H9 (cell line): ENCODE measurements around the gene AGBL4. TPM values are rescaled to one million over a fixed set of nuclear protein-coding genes. Genes with fewer than 3 reads are reported as not detected.

ENCODE experiments used
- DNase-seq: peaks from one replicate; pipeline ENCODE4 v3.0.0-alpha.2; 2017
- H2AFZ ChIP-seq: one replicate; pipeline ENCODE4 v1.6.1; 2013; ENCODE audit warnings: mild to moderate bottlenecking, low read length, control low read depth, moderate library complexity
- H2AK5ac ChIP-seq: 2 replicates; pipeline ENCODE4 v1.6.1; 2013; ENCODE audit warnings: low read length, control low read depth, mixed read lengths; ENCODE audit not compliant: insufficient read length
- H2BK120ac ChIP-seq: one replicate; pipeline ENCODE4 v1.6.1; 2013; ENCODE audit warnings: low read depth, mild to moderate bottlenecking, low read length, control low read depth, inconsistent platforms; ENCODE audit not compliant: poor library complexity, severe bottlenecking
- H2BK12ac ChIP-seq: 2 replicates; pipeline ENCODE4 v1.6.1; 2013; ENCODE audit warnings: low read length, control low read depth, mixed read lengths, low read depth; ENCODE audit not compliant: insufficient read length
- H2BK15ac ChIP-seq: 2 replicates; pipeline ENCODE4 v1.6.1; 2013; ENCODE audit warnings: low read depth, low read length, control low read depth
- H2BK20ac ChIP-seq: one replicate; pipeline ENCODE4 v1.6.1; 2013; ENCODE audit warnings: low read depth, mild to moderate bottlenecking, low read length, control low read depth, inconsistent platforms; ENCODE audit not compliant: poor library complexity, severe bottlenecking
- H2BK5ac ChIP-seq: 2 replicates; pipeline ENCODE4 v1.6.1; 2013; ENCODE audit warnings: low read length, control low read depth, mixed read lengths; ENCODE audit not compliant: insufficient read length
- H3K14ac ChIP-seq: 2 replicates; pipeline ENCODE4 v1.6.1; 2013; ENCODE audit warnings: low read length, control low read depth; ENCODE audit not compliant: insufficient read depth
- H3K18ac ChIP-seq: 2 replicates; pipeline ENCODE4 v1.6.1; 2013; ENCODE audit warnings: low read depth, mild to moderate bottlenecking, mixed read lengths, low read length, control low read depth; ENCODE audit not compliant: insufficient read length
- H3K23ac ChIP-seq: 2 replicates; pipeline ENCODE4 v1.6.1; 2013; ENCODE audit warnings: low read length, control low read depth, mixed read lengths, low read depth; ENCODE audit not compliant: insufficient read length
- H3K23me2 ChIP-seq: 2 replicates; pipeline ENCODE4 v1.6.1; 2013; ENCODE audit warnings: low read depth, mild to moderate bottlenecking, mixed read lengths, low read length, control low read depth; ENCODE audit not compliant: insufficient read length, poor library complexity, severe bottlenecking
- H3K27ac ChIP-seq: 2 replicates; pipeline ENCODE4 v1.5.1; 2013; ENCODE audit warnings: low read length, control low read depth, mixed read lengths, low read depth; ENCODE audit not compliant: insufficient read length
- H3K27me3 ChIP-seq: 2 replicates; pipeline ENCODE4 v1.6.1; 2013; ENCODE audit warnings: low read length, control low read depth, inconsistent platforms; ENCODE audit not compliant: insufficient read depth
- H3K4ac ChIP-seq: 2 replicates; pipeline ENCODE4 v1.6.1; 2013; ENCODE audit warnings: low read depth, mild to moderate bottlenecking, control low read depth, inconsistent platforms, low read length, moderate library complexity
- H3K4me1 ChIP-seq: 2 replicates; pipeline ENCODE4 v1.6.1; 2013; ENCODE audit warnings: low read length, control low read depth, inconsistent platforms; ENCODE audit not compliant: insufficient read depth
- H3K4me2 ChIP-seq: 2 replicates; pipeline ENCODE4 v1.6.1; 2013; ENCODE audit warnings: low read length, control low read depth, mixed read lengths; ENCODE audit not compliant: insufficient read length, insufficient read depth
- H3K56ac ChIP-seq: 2 replicates; pipeline ENCODE4 v1.6.1; 2013; ENCODE audit warnings: low read depth, mild to moderate bottlenecking, mixed read lengths, low read length, control low read depth; ENCODE audit not compliant: insufficient read length
- H3K79me1 ChIP-seq: 2 replicates; pipeline ENCODE4 v1.6.1; 2013; ENCODE audit warnings: low read depth, mild to moderate bottlenecking, moderate library complexity, low read length, control low read depth, inconsistent platforms; ENCODE audit not compliant: insufficient read depth, poor library complexity, severe bottlenecking
- H3K79me2 ChIP-seq: 2 replicates; pipeline ENCODE4 v1.6.1; 2013; ENCODE audit warnings: low read length, control low read depth, inconsistent platforms; ENCODE audit not compliant: insufficient read depth
- H3K9ac ChIP-seq: 2 replicates; pipeline ENCODE4 v1.6.1; 2013; ENCODE audit warnings: low read length, control low read depth, mixed read lengths; ENCODE audit not compliant: insufficient read length; ENCODE audit errors: extremely low read depth
- H3K9me3 ChIP-seq: one replicate; pipeline ENCODE4 v1.6.1; 2013; ENCODE audit warnings: low read depth, low read length, inconsistent platforms; ENCODE audit not compliant: control insufficient read depth
- H3T11ph ChIP-seq: one replicate; pipeline ENCODE4 v1.6.1; 2013; ENCODE audit warnings: mild to moderate bottlenecking, low read length, control low read depth, inconsistent platforms
- H4K20me1 ChIP-seq: one replicate; pipeline ENCODE4 v1.6.1; 2013; ENCODE audit not compliant: control insufficient read depth, insufficient read length, insufficient read depth
- H4K5ac ChIP-seq: 2 replicates; pipeline ENCODE4 v1.6.1; 2013; ENCODE audit warnings: low read depth, mild to moderate bottlenecking, mixed read lengths, low read length, control low read depth; ENCODE audit not compliant: insufficient read length
- H4K8ac ChIP-seq: replicated peaks from 2 replicates; pipeline ENCODE4 v1.6.1; 2013; ENCODE audit warnings: low read length, control low read depth, mixed read lengths, low read depth; ENCODE audit not compliant: insufficient read length
- H4K91ac ChIP-seq: 2 replicates; pipeline ENCODE4 v1.6.1; 2013; ENCODE audit warnings: low read depth, mild to moderate bottlenecking, moderate library complexity, mixed read lengths, low read length, control low read depth; ENCODE audit not compliant: insufficient read length
- H3K27ac Mint-ChIP-seq, 3 experiments: 2 replicates in 2 of 3; 3 replicates in 1 of 3; pipeline ENCODE4 v1.8.0; 2020 to 2021; ENCODE audit warnings: mixed read lengths in 3 of 3, mild to moderate bottlenecking in 1 of 3, moderate library complexity in 1 of 3
- H3K27me3 Mint-ChIP-seq: 2 replicates; pipeline ENCODE4 v1.8.0; 2021; ENCODE audit warnings: low read depth, mild to moderate bottlenecking, moderate library complexity, mixed read lengths
- H3K36me3 Mint-ChIP-seq, 3 experiments: 2 replicates in 2 of 3; 3 replicates in 1 of 3; pipeline ENCODE4 v1.8.0; 2020 to 2021; ENCODE audit warnings: low read depth in 3 of 3, mixed read lengths in 3 of 3; ENCODE audit not compliant: insufficient read depth in 1 of 3
- H3K4me1 Mint-ChIP-seq, 2 experiments: 2 replicates each; pipeline ENCODE4 v1.8.0; 2020; ENCODE audit warnings: mixed read lengths in 2 of 2
- H3K4me3 Mint-ChIP-seq, 2 experiments: 2 replicates in 1 of 2; 3 replicates in 1 of 2; pipeline ENCODE4 v1.8.0; 2020 to 2021; ENCODE audit warnings: mild to moderate bottlenecking in 2 of 2, mixed read lengths in 2 of 2, moderate library complexity in 1 of 2
- H3K9me3 Mint-ChIP-seq, 2 experiments: 2 replicates in 1 of 2; 3 replicates in 1 of 2; pipeline ENCODE4 v1.8.0; 2020; ENCODE audit warnings: mild to moderate bottlenecking in 2 of 2, mixed read lengths in 2 of 2, moderate library complexity in 1 of 2
- WGBS: extraction: QIAGEN DNeasy Blood & Tissue Kit; methylation state at CpG from one replicate; pipeline ENCODE4 v1.1.7; 2013; ENCODE audit warnings: missing lambda C conversion rate, low lambda C conversion rate, mixed read lengths; ENCODE audit not compliant: insufficient read length; ENCODE audit errors: extremely low coverage; 5-methylcytosine and 5-hydroxymethylcytosine counted together
- total RNA-seq: library from RNA; stranded (reverse); gene quantifications from 2 replicates; pipeline ENCODE4 v1.2.1, GENCODE V29; 2021
- TF ChIP-seq, protein P1 (sequence below): fragments of 200-600 bp; sonication (generic); conservative IDR thresholded peaks from 3 replicates; pipeline ENCODE4 v1.8.0; 2021; ENCODE audit warnings: antibody characterized with exemption, mild to moderate bottlenecking

Gene AGBL4
- total RNA-seq, 1 experiment from 2014 or later, result not detected

DNA sequence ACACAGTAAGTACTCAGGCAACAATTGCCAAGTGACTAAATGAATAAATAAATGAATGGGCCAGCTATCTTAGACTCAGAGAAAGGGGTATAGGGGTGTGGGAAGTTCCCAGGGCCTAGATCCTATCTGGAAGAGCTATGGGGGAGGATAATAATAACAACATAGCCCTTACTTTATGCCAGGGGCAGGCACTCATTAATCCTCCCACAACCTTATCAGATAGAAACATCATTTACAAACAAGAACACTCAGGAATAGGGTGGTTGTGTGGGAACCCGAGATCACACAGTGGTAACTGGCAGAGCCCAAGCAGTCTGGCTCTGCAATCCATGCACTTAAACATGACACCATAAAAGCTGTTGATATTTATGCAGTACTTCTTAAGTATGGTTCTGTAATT, 1423.6 kb downstream of the AGBL4 start:
- H3K79me1 ChIP-seq, result no peaks in the 10 kb centered on the region
- no peak overlapping the region for H2AK5ac ChIP-seq
- no peaks in the 10 kb centered on the region for H4K20me1 ChIP-seq
- no peak overlapping the region for H4K91ac ChIP-seq
- Mint-ChIP-seq H3K9me3 (no peaks in the 10 kb centered on the region), H3K27me3 (peaks cover 2% of the 10 kb centered on the region), H3K4me3 (no peak overlapping the region), H3K27ac (no peak overlapping the region), H3K36me3 (no peaks in the 10 kb centered on the region), H3K4me1 (peaks cover 12 to 17% of the 10 kb centered on the region in 2 experiments)
- no peak overlapping the region for H2BK120ac ChIP-seq
- no peak overlapping the region for H3T11ph ChIP-seq
- TF ChIP-seq, protein P1, sequence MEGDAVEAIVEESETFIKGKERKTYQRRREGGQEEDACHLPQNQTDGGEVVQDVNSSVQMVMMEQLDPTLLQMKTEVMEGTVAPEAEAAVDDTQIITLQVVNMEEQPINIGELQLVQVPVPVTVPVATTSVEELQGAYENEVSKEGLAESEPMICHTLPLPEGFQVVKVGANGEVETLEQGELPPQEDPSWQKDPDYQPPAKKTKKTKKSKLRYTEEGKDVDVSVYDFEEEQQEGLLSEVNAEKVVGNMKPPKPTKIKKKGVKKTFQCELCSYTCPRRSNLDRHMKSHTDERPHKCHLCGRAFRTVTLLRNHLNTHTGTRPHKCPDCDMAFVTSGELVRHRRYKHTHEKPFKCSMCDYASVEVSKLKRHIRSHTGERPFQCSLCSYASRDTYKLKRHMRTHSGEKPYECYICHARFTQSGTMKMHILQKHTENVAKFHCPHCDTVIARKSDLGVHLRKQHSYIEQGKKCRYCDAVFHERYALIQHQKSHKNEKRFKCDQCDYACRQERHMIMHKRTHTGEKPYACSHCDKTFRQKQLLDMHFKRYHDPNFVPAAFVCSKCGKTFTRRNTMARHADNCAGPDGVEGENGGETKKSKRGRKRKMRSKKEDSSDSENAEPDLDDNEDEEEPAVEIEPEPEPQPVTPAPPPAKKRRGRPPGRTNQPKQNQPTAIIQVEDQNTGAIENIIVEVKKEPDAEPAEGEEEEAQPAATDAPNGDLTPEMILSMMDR, result no peak
- H2BK5ac ChIP-seq, result no peak overlapping the region
- H3K56ac ChIP-seq, result no peak overlapping the region
- no peak overlapping the region for H3K18ac ChIP-seq
- H3K4ac ChIP-seq, result no peak overlapping the region
- H3K9ac ChIP-seq, result no peak overlapping the region
- H3K79me2 ChIP-seq, result no peaks in the 10 kb centered on the region
- no peak overlapping the region for H2AFZ ChIP-seq
- no peak overlapping the region for H4K8ac ChIP-seq
- no peak overlapping the region for H3K14ac ChIP-seq
- no peak overlapping the region for H2BK12ac ChIP-seq
- WGBS, result no CpG with 5 or more reads among the region's 1 CpG
- no peak overlapping the region for H3K4me2 ChIP-seq
- peaks cover 9% of the 10 kb centered on the region; the same call in 1 of the 2 replicates for H3K4me1 ChIP-seq
- H2BK20ac ChIP-seq, result no peak overlapping the region
- H3K9me3 ChIP-seq, result no peaks in the 10 kb centered on the region
- H3K27ac ChIP-seq, result no peak overlapping the region
- H3K23me2 ChIP-seq, result no peaks in the 10 kb centered on the region
- no peak for DNase-seq
- H3K27me3 ChIP-seq, result no peaks in the 10 kb centered on the region
- H4K5ac ChIP-seq, result no peak overlapping the region
- H2BK15ac ChIP-seq, result no peak overlapping the region
- no peak overlapping the region for H3K23ac ChIP-seq
